Measurements from ENCODE around the gene CST3.
"Not testable (repeated sequence)": the region's sequence is repeated elsewhere in the genome, so short reads cannot be mapped to it uniquely, and the experiment has no call there.

Gene CST3

DNA sequence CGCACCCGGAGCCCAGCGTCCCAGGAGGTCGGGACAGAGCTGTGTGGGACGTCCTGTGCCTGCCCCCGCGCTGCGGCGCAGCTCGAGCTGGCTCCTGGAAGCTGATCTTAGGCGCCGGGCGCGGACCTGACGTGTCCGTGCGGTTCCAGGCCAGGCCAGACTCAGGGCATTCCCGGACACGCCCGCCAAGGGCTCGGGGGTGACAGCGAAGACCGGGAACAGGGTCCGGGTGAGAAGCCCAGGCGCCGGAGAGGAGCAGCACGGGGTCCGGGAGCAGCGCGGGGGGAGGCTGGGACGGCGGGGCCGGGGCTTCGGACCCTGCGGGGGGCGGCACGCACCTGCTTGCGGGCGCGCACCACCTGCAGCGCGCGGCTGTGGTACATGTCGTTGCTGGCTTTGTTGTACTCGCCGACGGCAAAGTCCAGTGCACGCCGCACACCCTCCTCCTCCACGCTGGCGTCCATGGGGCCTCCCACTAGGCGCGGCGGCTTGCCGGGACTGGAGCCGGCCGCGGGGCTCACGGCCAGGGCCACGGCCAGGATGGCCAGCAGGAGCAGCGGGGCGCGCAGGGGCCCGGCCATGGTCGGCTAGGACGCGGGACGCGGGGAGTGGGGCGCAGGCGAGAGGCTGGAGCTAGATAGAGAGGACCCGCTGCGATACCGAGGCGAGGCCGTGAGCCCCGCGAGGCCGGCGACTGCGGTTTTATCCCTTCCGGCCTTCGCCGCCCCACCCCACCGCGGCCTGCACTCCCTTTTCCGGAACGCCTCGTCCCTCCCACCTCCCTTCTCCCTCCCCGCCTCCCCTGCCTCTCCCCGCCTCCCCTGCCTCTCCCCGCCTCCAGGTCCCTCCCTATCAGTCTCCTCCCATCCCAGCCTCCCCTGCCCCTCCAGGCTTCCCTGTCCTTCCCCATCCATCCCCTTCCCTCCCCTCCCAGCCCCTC lies at the start of gene CST3:
CST3 (minus strand) TSS at position 674 of the 940 bp plus-strand sequence; CDS start at position 581, 93 bp downstream.
- DNase-seq: peak; percentile 94

DNA sequence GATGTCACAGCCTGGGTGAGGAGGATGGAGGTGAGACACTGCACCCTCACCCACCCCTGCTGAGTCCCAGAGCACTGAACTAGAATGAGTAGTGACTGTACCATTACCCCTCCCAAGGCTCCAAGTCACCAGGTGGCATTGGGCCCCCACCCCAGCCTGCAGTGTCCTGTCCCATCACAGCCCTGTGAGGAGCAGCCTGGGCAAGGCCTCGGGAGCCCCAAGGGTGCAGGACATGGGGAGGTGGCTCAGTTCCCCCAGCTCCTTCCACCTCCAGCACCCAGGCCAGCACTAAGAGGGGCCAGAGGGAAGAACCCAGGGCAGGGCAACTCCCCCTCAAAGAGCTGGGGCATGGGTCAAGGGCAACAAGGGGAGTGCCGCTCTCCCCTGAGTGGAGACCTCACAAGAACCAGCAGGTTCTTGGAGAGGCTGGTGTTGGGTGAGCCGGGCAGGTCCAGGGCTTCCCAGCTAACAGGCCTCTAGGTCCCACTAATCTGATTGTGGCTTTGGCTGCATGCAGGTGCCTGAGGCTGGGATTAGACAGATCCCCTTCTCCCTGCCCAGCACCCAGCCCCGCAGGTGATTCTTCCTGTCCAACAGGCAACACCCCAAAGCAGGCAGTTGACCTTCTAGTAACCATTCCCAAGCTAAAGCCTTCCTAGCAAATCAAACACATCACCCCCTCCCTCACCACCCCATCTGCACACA lies 48.4 kb upstream of the CST3 start:
- DNase-seq: no peak

- not testable (repeated sequence) for DNase-seq
Observed at GRCh38 chr20:23685529-23685896, 47.8 kb upstream of the CST3 start.

DNA sequence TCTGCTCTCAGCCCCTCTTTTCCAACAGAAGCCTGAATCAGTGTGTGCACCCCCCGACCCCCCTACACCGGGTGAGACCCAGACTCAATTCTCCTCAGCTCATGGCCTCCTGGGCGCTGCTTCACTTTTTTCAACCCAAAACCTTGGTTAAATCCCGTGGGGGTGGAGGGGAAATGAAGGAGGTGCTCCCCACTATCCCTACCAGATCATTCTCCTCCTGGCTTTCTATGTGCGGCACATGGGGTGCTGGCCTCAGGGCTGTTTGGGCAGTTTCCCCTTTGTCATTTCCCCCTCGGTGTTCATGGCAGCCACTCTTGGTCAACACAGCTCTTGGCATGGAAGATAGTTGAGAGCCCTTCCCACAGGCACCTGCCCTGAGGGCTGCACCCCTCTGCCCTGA lies 46.5 kb upstream of the CST3 start:
- DNase-seq: no peak

DNA sequence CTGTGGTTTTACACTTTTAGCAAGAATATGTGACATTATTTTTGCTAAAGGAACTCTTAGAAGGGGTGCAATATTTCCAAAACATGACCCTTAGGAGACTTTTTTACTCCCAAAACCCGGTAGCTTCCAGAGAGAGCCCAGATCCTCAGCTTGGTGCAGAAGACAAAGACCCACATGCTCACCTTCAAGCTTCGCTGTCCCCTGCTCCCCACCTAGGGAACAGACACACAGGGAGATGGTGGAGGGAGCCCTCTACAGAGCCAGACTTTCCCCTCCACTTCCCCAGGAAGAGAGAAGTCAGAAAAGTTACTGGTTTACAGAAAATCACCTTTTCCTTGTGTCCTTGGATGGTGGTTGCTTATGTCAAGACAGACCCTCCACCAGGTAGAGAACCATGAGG lies 46.1 kb upstream of the CST3 start:
- no peak for DNase-seq

GRCh38 chr20:23683281-23683680 lies 45.5 kb upstream of the CST3 start:
- DNase-seq: no peak

DNA sequence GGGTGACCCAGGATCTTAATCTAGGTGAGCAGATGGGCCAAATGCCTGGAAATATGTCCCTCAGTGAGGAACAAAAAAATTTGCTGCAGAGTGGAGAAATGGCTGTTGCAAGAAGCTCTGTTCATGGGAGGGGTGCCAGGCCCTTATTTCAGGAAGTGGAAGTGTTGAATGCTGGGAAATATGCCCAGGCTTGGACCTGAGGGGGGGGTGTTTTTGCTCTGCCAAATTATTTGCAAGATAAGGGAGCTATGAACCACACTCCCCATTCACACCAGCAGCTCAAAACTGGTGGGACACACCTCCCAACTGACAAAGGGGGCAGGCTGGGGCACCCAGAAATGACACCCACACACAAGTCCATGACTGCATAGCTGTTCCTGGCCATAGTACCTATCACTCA lies 42.4 kb upstream of the CST3 start:
- no peak for DNase-seq

DNA sequence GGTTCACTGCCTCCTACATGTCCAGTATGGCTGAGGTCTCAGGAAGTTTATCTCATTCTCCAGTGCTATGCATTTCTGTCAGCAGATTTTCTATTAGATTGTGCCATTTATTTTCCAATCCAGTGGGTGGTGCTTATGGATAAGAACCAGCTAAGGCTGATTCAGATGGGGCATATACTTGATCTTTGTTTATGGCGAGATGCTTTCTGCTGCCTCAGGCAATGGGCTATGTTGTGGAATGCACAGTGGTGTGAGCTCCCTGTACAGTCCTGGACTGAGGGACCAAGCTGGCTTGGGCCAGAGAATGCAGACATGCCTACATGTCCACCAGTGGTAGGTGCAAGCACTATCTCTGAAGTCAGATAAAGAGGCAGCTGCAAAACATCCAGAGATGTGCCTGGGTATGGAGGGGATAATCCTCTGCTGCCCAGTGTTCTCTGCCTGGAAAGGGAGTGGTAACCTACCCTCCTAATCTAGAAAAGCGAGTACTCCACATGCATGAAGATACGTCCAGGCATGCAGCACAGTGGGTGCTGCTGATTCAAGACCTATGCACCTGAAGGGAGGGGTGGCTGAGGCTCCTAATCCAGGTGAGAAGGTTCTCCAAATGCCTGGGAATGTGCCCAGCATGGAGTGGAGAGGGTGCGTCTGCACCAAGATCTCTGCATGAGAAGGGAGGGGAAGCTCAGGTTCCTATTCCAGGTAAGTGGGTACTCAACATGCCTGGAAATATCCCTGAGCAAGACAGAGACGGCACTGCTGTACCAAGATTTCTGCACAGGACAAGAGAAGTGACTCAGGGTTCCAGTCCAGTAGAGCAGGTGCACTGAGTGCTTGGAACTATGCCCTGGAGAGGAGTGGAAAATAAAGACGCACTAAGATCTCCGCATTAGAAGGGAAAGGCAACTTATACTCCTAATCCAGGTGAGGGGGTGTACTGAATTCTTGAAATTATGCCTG lies 41.7 kb upstream of the CST3 start:
- DNase-seq: no peak

DNA sequence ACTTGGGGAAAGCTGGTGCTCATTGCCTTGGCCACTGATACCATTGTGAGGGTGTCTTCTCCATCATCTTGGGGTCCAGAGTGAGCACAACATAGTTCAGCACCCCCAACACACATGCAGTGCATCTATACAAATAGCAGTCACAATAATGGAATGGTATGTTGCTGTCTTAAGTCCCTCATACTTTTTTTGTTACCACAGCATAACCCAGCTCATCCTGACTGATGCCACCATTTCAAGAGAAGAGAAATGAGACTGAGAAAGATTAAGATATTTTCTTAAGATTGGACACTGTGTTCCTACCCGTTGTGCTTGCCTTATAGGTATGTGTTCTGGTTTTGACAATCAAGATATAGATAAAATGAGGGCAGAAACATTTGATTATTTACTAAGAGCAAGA lies 35.5 kb upstream of the CST3 start:
- no peak for DNase-seq

- DNase-seq: no peak
Observed at GRCh38 chr20:23672158-23672557, 34.4 kb upstream of the CST3 start.

- no peak for DNase-seq
Observed at GRCh38 chr20:23671479-23671878, 33.7 kb upstream of the CST3 start.

GRCh38 chr20:23670361-23670760 lies 32.6 kb upstream of the CST3 start:
- no peak for DNase-seq

GRCh38 chr20:23669866-23670265 lies 32.1 kb upstream of the CST3 start:
- no peak for DNase-seq

- no peak for DNase-seq
Observed at GRCh38 chr20:23669327-23669726, 31.6 kb upstream of the CST3 start.

- DNase-seq: peak; percentile 82
Observed at GRCh38 chr20:23668477-23668951, 30.8 kb upstream of the CST3 start.

DNA sequence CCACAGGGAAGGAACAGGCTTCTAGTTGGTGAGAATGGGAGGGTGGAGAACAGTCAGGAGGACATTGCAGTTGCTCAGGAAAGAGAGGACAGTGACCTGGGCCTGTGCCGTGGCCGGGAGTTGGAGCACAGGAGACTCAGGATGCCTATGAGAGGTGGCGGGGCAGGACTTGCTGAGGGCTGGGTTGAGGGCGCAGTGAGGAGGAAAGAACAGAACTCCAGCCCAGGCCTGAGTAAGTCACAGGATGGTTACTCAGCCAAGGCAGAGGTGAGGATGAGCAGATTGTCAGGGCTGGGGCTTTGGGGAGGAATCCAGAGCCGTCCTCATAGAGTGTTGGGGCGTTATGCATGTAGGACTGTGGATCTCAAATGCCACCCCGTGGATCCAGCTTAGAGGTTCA lies 29.9 kb upstream of the CST3 start:
- DNase-seq: no peak

DNA sequence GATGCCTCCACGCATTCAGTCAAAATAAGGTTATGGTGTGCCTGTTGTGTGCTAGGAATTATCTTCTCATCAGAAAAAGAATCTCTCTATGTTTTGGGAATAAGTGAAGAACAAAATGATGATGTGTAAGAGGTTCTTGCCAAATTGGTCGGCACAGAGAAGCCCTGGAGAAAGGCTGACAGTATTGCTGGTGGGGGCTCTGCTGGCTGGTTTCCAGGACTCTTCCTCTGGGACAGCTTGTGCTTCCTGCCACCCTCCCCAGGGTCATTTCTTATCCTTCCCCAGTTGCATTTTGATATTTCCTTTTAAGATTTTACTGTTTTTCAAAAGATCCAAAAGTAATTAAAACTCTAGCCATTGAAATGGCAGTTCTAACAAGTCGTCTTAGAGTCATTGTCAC lies 28.9 kb upstream of the CST3 start:
- DNase-seq: no peak

DNA sequence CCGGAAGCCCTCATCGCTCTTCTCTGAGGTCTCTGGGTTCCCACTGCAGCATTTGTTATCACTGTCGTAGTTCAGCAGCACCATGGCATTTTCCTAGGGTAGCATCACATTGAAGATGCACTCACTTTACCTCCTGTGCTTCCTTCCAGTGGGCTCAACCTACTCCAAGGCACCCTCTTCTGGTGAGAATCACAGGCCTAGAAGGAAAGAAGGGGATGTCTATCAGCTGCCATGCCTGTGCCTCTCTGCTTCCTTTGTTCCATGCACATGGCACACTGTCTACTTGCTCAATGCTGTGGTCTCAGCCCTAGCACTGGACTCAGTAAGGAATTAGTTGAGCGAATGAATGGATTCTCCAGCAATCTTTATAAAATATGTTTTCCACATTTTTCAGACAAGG lies 28.4 kb upstream of the CST3 start:
- DNase-seq: no peak

GRCh38 chr20:23664954-23665353 lies 27.2 kb upstream of the CST3 start:
- no peak for DNase-seq

DNA sequence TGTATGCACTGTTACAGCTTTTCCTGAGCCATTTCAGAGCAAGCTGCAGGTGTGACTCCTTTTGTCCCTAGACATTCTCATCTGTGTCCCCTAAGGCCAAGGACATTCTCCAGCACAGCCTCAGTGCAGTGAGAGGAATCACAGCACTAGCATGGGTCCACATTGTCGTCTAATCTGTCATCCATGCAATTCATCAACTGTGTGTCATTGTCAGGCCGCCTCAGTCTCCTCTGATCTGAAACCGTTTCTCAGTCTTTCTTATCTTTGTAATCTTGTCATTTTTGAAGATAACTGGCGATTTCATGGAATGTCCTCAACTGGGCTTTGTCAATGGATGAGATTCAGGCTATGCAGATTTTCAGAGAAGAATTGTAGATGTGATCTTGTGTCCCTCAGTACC lies 26.3 kb upstream of the CST3 start:
- DNase-seq: not testable (repeated sequence)

DNA sequence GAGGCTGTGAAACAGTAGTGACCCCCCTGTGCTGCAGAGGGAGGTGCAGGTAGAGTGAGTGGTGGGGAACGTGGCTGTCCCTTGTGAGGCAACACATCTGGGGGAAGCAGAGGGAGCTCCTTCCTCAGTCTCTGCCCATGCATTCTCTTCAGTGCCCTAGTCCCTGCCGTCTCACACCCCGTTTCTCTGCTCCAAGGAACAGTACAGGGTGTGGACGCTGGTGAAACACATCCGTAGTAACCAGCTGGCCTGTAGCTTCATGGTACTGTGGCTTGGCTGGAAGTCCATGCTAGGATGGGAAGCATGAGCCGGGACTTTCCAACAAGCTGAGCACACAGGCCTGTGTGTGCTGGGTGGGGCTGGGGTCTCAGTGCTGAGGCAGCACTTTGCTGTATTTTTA lies 25.4 kb upstream of the CST3 start:
- no peak for DNase-seq

- DNase-seq: no peak
Observed at GRCh38 chr20:23662276-23662870, 24.6 kb upstream of the CST3 start.

Measured in islet precursor cell (in vitro differentiated cells).